GM21723 (cell line): ENCODE results near the gene RNASEH2A.
"Not testable (repeated sequence)": the region's sequence is repeated elsewhere in the genome, so short reads cannot be mapped to it uniquely, and the experiment has no call there.

ENCODE experiments used
- ATAC-seq: cut with Tn5 transposase; IDR thresholded peaks from one replicate; pipeline ENCODE4 v1.9.1; 2021; ENCODE audit warnings: mild to moderate bottlenecking, moderate library complexity; ENCODE audit not compliant: unreplicated experiment

The RNASEH2A gene

DNA sequence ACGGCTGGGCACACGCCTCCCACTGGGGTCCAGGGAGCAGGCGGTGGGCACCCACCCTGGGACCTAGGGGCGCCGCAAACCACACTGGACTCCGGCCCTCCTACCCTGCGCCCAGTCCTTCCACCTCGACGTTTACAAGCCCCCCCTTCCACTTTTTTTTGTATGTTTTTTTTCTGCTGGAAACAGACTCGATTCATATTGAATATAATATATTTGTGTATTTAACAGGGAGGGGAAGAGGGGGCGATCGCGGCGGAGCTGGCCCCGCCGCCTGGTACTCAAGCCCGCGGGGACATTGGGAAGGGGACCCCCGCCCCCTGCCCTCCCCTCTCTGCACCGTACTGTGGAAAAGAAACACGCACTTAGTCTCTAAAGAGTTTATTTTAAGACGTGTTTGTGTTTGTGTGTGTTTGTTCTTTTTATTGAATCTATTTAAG, 13.5 kb upstream of the RNASEH2A start:
- ATAC-seq: no peak

DNA sequence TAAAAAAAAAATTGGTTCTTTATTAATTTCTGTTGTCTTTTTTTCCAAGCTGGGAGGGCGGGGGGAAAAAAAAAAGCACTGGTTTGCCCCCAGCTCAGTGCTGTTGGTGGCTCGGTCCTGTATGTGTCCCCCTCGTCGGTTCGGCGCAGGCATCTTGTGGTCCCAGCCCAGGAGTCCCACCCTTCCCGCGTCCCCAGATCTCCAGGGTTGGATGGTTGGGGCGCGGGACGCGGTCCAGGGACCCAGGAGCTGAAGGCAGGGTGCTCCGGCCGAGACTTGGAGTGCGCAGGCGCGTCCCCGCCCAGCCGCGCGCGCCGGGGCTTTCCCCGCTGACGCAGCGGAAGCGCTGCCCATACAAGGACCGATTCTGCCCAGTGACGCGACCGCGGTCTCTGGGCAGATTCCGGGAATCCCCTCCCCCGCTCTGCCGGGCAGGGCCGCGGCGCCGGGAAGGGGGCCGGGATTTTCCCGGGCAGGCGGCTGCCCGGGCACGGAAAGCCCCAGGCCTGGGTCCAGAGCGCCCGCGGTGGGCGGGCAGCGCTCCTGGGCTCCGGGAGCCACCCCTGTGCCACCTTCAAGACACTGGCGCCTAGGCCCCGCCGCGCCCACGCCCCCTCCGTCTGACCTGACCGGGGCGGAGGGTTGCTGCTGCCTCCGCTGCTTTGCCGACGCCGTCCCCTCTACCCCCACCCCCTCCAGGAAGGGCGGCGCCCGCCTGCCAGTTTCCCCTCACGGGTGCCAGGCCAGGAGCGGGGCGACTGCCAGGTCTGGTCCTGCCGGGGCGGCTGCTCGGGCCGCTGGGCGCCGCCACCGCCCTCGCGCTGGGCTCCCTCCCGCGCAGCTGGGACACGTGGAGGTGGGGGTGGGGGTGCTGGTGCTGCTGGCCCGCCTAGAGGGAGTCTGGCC, 12.8 kb upstream of the RNASEH2A start:
- peak; percentile 29 for ATAC-seq

DNA sequence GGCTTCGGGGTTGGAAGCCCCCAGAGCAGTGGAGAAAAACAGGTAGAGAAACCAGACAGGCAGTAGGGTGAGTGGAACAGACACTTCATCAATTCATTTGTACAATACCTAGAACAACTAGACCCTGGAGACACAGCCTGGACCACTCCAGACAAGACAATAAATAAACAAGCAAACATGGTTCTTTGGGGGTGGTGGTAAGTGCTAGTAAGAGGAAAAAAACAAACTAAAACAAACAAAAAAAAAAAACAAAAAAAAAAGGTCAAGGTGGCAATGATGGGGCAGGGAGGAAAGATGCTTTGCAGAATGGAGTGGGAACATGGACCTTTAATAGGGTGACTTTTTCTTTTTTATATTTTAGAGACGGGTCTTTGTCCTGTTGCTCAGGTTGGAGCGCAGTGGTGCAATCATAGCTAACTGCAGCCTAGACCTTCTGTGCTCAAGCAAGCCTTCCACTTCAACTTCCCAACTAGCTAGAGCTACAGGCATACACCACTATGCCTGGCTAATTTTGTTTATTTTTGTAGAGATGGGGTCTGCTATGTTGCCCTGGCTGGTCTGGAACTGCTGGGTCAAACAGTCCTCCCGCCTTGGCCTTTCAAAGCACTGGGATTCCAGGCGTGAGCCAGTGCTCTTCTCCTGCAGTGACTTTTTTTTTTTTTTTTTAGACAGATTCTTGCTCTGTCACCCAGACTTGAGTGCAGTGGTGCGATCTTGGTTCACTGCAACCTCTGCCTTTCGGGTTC, 12.0 kb upstream of the RNASEH2A start:
- ATAC-seq: no peak

GRCh38 chr19:12794971-12795381, 11.4 kb upstream of the RNASEH2A start:
- no peak for ATAC-seq

GRCh38 chr19:12796146-12797071, 10.0 kb upstream of the RNASEH2A start:
- no peak for ATAC-seq

DNA sequence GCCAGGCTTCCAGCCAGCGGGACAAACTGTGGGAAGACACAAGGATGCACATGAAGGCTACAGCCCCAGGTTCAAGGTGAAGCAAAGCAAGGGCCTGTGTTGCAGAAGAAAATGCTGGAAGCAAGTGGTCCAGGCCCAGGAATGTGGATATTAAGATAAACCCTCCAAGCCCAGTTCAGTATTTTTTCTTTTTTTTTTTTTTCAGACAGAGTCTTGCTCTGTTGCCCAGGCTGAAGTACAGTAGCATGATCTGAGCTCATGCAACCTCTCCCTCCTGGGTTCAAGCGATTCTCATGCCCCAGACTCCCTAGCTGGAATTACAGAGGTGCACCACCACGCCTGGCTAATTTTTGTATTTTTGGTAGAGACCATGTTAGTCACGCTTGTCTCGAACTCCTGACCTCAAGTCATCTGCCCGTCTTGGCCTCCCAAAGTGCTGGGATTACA, 9.2 kb upstream of the RNASEH2A start:
- ATAC-seq: no peak

GRCh38 chr19:12797607-12798006, 8.8 kb upstream of the RNASEH2A start:
- ATAC-seq: not testable (repeated sequence)

- ATAC-seq: no peak
Measured at GRCh38 chr19:12799742-12800465, 6.5 kb upstream of the RNASEH2A start.

DNA sequence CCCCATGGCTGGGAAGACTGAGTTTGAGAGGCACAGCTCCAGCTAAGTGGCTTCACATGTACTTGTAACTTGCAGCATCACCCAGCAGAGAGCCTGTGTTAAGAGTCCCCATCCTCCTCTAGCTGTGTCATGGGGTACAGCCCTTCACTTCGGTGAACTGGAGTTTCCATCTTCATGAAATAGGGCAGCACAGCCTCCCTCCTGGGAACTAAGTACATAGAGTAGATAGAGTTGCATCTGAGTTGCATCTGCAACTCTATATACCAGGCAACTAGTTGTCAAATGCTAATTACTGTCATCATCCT, 6.0 kb upstream of the RNASEH2A start:
- ATAC-seq: no peak

DNA sequence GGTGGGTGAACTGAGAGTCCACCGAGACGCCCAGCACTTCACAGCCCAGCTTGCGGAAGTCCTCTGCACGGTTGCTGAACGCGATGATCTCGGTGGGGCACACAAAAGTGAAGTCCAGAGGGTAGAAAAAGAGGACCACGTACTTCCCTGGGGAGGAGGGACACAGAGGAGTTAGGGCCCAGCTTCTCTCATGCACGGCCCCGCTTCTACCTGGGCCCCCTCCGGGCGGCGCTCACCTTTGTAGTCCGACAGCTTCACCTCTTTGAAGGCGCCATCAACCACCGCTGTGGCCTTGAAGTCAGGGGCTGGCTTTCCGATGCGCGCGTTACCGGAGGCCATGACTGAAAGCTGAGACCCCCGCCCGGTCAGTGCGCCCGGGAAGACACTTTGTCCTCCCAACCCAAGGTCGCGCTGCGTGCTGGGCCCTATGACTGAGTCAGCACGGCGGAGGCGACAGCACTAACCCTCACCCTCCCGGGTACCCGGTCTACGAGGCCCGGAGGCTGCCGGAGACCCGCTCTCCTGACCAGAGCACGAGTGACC, 5.4 kb upstream of the RNASEH2A start:
- ATAC-seq: peak; percentile 9

DNA sequence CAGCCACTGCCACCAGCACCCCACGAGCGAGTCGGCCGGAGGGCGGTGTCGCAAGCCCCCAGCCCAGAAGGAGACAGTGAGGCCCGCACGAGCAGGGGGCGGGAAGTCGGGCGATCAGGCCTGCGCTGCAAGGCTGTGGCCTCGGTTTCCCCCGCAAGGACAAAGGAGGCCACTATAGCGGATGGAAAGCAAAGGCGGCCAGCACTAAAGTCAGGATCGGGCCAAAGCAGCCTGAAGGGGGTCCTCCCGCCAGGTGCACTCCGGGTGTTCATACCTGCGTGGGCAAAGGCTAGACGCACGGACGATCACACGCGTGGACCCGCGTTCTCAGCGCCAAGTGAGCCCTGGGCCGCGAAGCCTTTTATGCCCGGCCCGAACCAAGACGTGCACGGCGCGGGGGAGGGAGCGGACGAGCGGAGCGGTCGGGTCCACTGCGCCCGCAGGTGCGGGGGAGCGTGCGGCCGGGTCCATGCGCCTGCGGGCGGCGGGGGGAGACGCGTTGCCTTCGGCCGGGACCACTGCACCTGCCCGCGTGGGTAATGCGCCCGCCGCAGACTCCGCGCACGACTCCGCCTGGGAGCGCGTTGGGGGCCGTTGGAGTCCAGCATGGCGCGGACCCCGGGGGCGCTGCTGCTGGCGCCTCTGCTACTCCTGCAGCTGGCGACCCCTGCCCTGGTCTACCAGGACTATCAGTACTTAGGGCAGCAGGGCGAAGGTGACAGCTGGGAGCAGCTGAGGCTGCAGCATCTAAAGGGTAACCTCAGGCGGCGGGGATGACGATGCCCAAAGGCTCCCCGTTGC, 4.7 kb upstream of the RNASEH2A start, which contains the start of the genes PRDX2 and THSD8:
Gene PRDX2 (minus strand): TSS at position 335 of the 801 bp plus-strand sequence. CDS start 539 bp downstream, outside the sequence.
Gene THSD8 (plus strand): TSS at position 604 of the 801 bp plus-strand sequence. CDS start 3 bp downstream, at position 607.
- peak; percentile 49 for ATAC-seq

GRCh38 chr19:12802267-12803106, 3.9 kb upstream of the RNASEH2A start:
- ATAC-seq: no peak

- no peak for ATAC-seq
Measured at GRCh38 chr19:12804051-12804450, 2.3 kb upstream of the RNASEH2A start.

GRCh38 chr19:12815088-12815487, 8.7 kb downstream of the RNASEH2A start:
- ATAC-seq: no peak

DNA sequence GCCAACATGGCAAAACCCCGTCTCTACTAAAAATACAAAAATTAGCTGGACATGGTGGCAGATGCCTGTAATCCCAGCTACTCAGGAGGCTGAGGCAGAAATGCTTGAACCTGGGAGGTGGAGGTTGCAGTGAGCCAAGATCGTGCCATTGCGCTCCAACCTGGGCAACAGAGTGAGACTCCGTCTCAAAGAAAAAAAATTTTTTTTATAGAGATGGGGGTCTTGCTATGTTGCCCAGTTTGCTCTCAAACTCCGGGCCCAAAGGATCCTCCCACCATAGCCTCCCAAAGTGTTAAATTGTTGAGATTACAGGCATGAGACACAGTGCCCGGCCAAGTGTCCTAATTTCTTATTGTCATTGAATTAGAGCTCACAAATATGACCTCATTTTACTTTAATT, 10.8 kb downstream of the RNASEH2A start:
- not testable (repeated sequence) for ATAC-seq

DNA sequence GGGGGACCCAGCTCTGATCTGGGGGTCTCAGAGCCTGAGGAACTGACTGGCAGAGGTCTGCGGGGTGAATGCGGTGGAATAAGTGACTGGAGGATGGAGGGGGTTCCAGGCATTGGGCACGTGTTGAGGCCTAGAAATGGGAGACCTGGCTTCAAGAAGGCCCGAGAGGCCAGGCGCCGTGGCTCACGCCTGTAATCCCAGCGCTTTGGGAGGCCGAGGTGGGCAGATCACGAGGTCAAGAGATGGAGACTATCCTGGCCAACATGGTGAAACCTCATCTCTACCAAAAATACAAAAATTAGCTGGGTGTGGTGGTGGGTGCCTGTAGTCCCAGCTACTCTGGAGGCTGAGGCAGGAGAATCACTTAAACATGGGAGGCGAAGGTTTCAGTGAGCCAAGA, 11.4 kb downstream of the RNASEH2A start:
- not testable (repeated sequence) for ATAC-seq

GRCh38 chr19:12821761-12822160, 15.4 kb downstream of the RNASEH2A start:
- ATAC-seq: no peak
